Prostate gland (tissue), 2 donors: ENCODE measurements around the gene TRMT1.

Experiments
- POLR2A ChIP-seq: fragments of 450-650 bp; IDR thresholded peaks from one replicate; pipeline ENCODE4 v1.6.1; 2016; ENCODE audit warnings: antibody characterized with exemption, mild to moderate bottlenecking
- POLR2AphosphoS5 ChIP-seq: sonication (generic); formaldehyde crosslinking; IDR thresholded peaks from one replicate; pipeline ENCODE4 v1.6.1; 2017; ENCODE audit warnings: antibody characterized with exemption
- TF ChIP-seq, protein P1 (sequence below), 4 experiments: fragments of 200-600 bp in 2 of 4; fragments of 450-650 bp in 2 of 4; sonication (generic) in 2 of 4; IDR thresholded peaks; 1 replicate in 3 of 4; 2 replicates in 1 of 4; pipeline ENCODE4 v1.5.1; 2016 to 2019; ENCODE audit warnings: antibody characterized with exemption in 4 of 4, mild to moderate bottlenecking in 2 of 4, moderate library complexity in 2 of 4

DNA sequence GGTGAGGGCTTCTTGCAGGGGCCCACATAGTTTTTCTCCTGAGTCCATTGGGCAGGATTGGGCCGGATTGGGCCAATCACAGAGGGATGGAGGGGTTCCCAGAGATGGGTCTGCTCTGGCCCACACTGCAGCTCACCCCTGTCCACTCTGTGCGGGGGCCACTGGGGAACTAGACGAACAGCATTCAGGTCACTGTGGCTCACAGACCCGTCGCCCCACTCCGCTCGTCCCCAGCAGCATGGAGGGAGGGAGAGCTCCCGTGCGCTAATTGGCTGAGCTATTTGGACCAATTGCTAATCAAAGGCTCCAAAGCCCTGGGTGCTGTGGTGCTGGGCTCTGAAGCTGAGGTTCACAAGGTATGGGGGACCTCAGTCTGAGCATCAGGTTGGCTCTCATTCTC is 12.8 kb upstream of the TRMT1 start:
- TF ChIP-seq, protein P1, sequence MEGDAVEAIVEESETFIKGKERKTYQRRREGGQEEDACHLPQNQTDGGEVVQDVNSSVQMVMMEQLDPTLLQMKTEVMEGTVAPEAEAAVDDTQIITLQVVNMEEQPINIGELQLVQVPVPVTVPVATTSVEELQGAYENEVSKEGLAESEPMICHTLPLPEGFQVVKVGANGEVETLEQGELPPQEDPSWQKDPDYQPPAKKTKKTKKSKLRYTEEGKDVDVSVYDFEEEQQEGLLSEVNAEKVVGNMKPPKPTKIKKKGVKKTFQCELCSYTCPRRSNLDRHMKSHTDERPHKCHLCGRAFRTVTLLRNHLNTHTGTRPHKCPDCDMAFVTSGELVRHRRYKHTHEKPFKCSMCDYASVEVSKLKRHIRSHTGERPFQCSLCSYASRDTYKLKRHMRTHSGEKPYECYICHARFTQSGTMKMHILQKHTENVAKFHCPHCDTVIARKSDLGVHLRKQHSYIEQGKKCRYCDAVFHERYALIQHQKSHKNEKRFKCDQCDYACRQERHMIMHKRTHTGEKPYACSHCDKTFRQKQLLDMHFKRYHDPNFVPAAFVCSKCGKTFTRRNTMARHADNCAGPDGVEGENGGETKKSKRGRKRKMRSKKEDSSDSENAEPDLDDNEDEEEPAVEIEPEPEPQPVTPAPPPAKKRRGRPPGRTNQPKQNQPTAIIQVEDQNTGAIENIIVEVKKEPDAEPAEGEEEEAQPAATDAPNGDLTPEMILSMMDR (IDR thresholded peaks at IDR 0.05): no peak
- TF ChIP-seq POLR2AphosphoS5 (no peak), POLR2A (no peak)
